GM21825 (cell line): Measurements from ENCODE around the gene CGB7.
"Not testable (repeated sequence)": the region's sequence is repeated elsewhere in the genome, so short reads cannot be mapped to it uniquely, and the experiment has no call there.

Experiments used
- ATAC-seq: cut with Tn5 transposase; IDR thresholded peaks from one replicate; pipeline ENCODE4 v1.9.1; 2021; ENCODE audit warnings: mild to moderate bottlenecking, moderate library complexity; ENCODE audit not compliant: unreplicated experiment

CGB7 gene

GRCh38 chr19:49073514-49074378, 16.2 kb upstream of the CGB7 start:
- no peak for ATAC-seq

- no peak for ATAC-seq
These were observed 14.5 kb upstream of the CGB7 start for GRCh38 chr19:49071860-49072547.

- no peak for ATAC-seq
These were observed 12.9 kb upstream of the CGB7 start for GRCh38 chr19:49070416-49070815.

GRCh38 chr19:49069026-49069425, 11.5 kb upstream of the CGB7 start:
- ATAC-seq, result no peak

GRCh38 chr19:49067554-49067953, 10.0 kb upstream of the CGB7 start:
- ATAC-seq, result no peak

- ATAC-seq, result no peak
These were observed 8.5 kb upstream of the CGB7 start for GRCh38 chr19:49065905-49066512.

- ATAC-seq, result no peak
These were observed 7.4 kb upstream of the CGB7 start, which contains the start of gene NTF4 for GRCh38 chr19:49064768-49065611. Gene NTF4, minus strand, starts transcription at chr19:49064818. Its CDS starts 2,821 bp downstream, at chr19:49061997.

GRCh38 chr19:49064029-49064629, 6.6 kb upstream of the CGB7 start:
- no peak for ATAC-seq

GRCh38 chr19:49061445-49061844, 3.9 kb upstream of the CGB7 start:
- no peak for ATAC-seq

- no peak for ATAC-seq
These were observed 3.5 kb upstream of the CGB7 start for GRCh38 chr19:49061000-49061399.

GRCh38 chr19:49059053-49059452, 1.5 kb upstream of the CGB7 start:
- no peak for ATAC-seq

- ATAC-seq, result no peak
These were observed 1.0 kb upstream of the CGB7 start for GRCh38 chr19:49058562-49058961.

- not testable (repeated sequence) for ATAC-seq
These were observed 500 bp downstream of the CGB7 start for GRCh38 chr19:49056902-49057596.

- no peak for ATAC-seq
These were observed 1.2 kb downstream of the CGB7 start for GRCh38 chr19:49056101-49056901.

- not testable (repeated sequence) for ATAC-seq
These were observed 7.0 kb downstream of the CGB7 start for GRCh38 chr19:49050376-49051033.

- not testable (repeated sequence) for ATAC-seq
These were observed 7.7 kb downstream of the CGB7 start for GRCh38 chr19:49049834-49050233.

GRCh38 chr19:49049011-49049410, 8.5 kb downstream of the CGB7 start, which contains the start of gene CGB8:
Gene CGB8, minus strand, starts transcription at chr19:49049111. Its CDS starts 372 bp downstream, at chr19:49048739.
- not testable (repeated sequence) for ATAC-seq

- ATAC-seq, result not testable (repeated sequence)
These were observed 14.0 kb downstream of the CGB7 start, which contains the start of gene CGB5 for GRCh38 chr19:49043548-49043947. Gene CGB5, plus strand, starts transcription at chr19:49043848. Its CDS starts 362 bp downstream, at chr19:49044210.
